AG04450 (cell line): ENCODE measurements around the gene SMARCA5. TPM values are rescaled to one million over a fixed set of nuclear protein-coding genes. Genes with fewer than 3 reads are reported as not detected.
A peak's percentile ranks its signal among the peaks of the same experiment; 100 is the strongest.

Experiments
- CTCF ChIA-PET: fragments of 300-600, 350-600 bp; formaldehyde crosslinking; extraction: SDS; loops from one replicate; lab custom pipeline; 2022; ENCODE audit warnings: antibody characterized with exemption, inconsistent platforms; lab: Charles Lee
- POLR2A ChIA-PET: fragments of 350-600 bp; formaldehyde crosslinking; extraction: SDS; loops from one replicate; lab custom pipeline; 2021; ENCODE audit warnings: antibody characterized with exemption, inconsistent platforms; lab: Yijun Ruan, JAX
- DNase-seq: peaks from one replicate; pipeline ENCODE4 v3.0.0-alpha.2; 2011; ENCODE audit warnings: low read depth, low spot score
- H3K27ac ChIP-seq: one replicate; pipeline ENCODE4 v1.5.1; 2012; ENCODE audit warnings: low read depth, low read length, control low read depth
- H3K27me3 ChIP-seq: one replicate; pipeline ENCODE4 v1.6.0; 2012; ENCODE audit warnings: low read length; ENCODE audit not compliant: control insufficient read depth, insufficient read depth
- H3K4me3 ChIP-seq: 2 replicates; pipeline ENCODE4 v1.5.1; 2011; ENCODE audit warnings: mild to moderate bottlenecking, low read depth, low read length, control low read depth
- H3K9me3 ChIP-seq: 2 replicates; pipeline ENCODE4 v1.5.1; 2012; ENCODE audit warnings: low read length; ENCODE audit not compliant: control insufficient read depth, insufficient read depth
- polyA plus RNA-seq: library from polyadenylated mRNA; depleted of rRNA; stranded (reverse); fragments of >200 nt; gene quantifications from 2 replicates; pipeline ENCODE4 v1.2.3, GENCODE V29; 2011
- TF ChIP-seq, protein P1 (sequence below): IDR thresholded peaks from 2 replicates; pipeline ENCODE4 v1.5.1; 2011; ENCODE audit warnings: low read depth, low read length, control low read depth, inconsistent platforms

SMARCA5 gene
- polyA plus RNA-seq, 1 experiment = 26.8 TPM

DNA sequence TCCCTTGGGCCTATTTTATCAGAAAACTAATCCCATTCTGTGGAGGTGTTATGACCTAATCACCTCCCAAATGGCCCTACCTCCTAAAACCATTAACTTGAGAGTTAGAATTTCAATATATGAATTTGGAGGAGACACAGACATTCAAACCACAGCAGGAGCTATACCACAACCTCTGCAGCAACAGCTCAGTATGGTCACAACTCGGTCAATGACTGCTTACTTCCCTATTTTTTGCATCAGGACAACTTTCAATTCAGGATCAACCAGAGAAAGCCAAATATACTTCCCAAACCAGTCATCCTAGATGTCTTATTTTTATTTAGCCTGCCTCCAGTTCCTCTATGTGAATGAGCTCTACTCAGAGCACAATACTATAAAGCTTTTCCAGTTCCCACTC, 11.3 kb upstream of the SMARCA5 start:
- Histone ChIP-seq H3K4me3 (no peak overlapping the region), H3K27me3 (no peaks in the 10 kb centered on the region), H3K27ac (no peak overlapping the region), H3K9me3 (no peaks in the 10 kb centered on the region)
- TF ChIP-seq, protein P1, sequence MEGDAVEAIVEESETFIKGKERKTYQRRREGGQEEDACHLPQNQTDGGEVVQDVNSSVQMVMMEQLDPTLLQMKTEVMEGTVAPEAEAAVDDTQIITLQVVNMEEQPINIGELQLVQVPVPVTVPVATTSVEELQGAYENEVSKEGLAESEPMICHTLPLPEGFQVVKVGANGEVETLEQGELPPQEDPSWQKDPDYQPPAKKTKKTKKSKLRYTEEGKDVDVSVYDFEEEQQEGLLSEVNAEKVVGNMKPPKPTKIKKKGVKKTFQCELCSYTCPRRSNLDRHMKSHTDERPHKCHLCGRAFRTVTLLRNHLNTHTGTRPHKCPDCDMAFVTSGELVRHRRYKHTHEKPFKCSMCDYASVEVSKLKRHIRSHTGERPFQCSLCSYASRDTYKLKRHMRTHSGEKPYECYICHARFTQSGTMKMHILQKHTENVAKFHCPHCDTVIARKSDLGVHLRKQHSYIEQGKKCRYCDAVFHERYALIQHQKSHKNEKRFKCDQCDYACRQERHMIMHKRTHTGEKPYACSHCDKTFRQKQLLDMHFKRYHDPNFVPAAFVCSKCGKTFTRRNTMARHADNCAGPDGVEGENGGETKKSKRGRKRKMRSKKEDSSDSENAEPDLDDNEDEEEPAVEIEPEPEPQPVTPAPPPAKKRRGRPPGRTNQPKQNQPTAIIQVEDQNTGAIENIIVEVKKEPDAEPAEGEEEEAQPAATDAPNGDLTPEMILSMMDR = no peak
- POLR2A ChIA-PET = no interaction called here
- CTCF ChIA-PET = no interaction called here
- DNase-seq = no peak

DNA sequence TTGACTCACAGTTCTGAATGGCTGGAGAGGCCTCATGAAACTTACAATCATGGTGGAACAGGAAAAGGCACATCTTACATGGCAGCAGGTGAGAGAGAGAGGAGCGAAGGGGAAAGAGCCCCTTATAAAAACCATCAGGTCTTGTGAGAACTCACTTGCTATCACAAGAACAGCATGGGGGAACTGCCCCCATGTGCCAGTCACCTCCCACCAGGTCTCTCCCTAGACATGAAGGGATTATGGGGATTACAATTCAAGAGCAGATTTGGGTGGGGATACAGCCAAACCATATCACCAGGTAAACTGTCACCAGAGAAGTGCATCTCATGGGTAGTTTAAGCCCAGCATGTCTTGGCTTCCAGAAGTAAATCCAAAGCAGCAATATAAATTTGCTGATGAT, 7.5 kb upstream of the SMARCA5 start:
- CTCF ChIA-PET = no interaction called here
- POLR2A ChIA-PET = no interaction called here

DNA sequence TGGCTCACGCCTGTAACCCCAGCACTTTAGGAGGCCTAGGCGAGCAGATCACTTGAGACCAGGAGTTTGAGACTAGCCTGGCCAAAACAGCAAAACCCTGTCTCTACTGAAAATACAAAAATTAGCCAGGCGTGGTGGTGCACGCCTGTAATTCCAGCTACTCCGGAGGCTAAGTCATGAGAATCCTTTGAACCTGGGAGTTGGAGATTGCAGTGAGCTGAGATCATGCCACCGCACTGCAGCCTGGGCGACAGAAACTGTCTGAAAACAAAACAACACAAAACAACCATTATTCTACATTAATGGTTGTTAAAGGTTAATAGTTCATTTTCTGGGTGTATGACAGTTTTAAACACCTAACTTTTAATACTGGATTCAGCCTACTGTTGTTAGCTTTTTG, 1.6 kb upstream of the SMARCA5 start:
- Histone ChIP-seq H3K27ac (no peak overlapping the region), H3K9me3 (no peaks in the 10 kb centered on the region), H3K4me3 (no peak overlapping the region), H3K27me3 (peaks cover 6% of the 10 kb centered on the region)
- no peak for DNase-seq
- TF ChIP-seq, protein P1 = no peak
- ChIA-PET POLR2A (no interaction called here), CTCF (interaction anchor here (0.6 kb wide), 2 partner anchors 61 to 700 kb away, joined by 3 read pairs; no protein-coding TSS in a partner anchor)

More for the DNA sequence above, 7.5 kb upstream of the SMARCA5 start:
- Histone ChIP-seq H3K9me3 (no peaks in the 10 kb centered on the region), H3K27ac (no peak overlapping the region), H3K27me3 (peaks cover 6% of the 10 kb centered on the region), H3K4me3 (no peak overlapping the region)
- DNase-seq = no peak
- TF ChIP-seq, protein P1 = no peak

DNA sequence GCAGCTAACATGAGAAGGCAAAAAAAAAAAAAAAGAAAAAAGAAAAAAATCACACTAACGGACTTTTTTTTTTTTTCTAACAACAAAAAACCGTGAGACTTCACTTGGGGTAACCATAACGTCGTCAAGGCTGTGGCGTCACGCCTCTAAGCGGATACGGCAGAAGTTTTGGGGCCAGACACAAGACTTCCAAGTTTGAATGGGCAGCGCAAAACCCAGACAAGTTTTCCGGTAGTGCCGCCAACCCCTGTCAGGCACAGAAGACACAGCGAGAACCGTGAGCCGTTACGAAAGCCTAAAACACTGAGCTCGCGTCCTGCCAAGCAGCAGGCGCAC, 556 bp upstream of the SMARCA5 start:
- ChIA-PET POLR2A (interaction anchor here (0.6 kb wide), 1 partner anchor 28 kb away, joined by 4 read pairs; no protein-coding TSS in a partner anchor), CTCF (interaction anchor here (1.5 kb wide), 1 partner anchor 18 kb away, joined by 5 read pairs; no protein-coding TSS in a partner anchor)
- TF ChIP-seq, protein P1 = no peak
- Histone ChIP-seq H3K27me3 (peaks cover 6% of the 10 kb centered on the region), H3K27ac (peak overlapping the region; percentile 96), H3K4me3 (peak overlapping the region; percentile 73), H3K9me3 (no peaks in the 10 kb centered on the region)
- DNase-seq = no peak

DNA sequence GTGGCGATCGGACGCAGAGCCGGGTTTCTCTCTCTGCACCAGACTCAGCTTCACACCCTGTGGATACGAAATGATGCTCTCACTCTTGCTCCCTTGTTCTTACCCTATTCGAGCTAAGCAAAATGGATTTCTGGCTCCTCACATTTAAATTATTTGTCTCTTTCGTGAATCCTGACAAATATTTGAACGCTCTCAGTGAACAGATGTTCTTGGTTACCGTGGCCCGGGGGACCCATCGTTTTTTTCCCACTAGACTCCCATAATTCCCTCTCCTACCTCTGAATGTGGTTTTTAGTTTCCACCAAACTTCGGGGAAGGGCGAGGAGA, 630 bp downstream of the SMARCA5 start:
- Histone ChIP-seq H3K27me3 (peaks cover 6% of the 10 kb centered on the region), H3K27ac (peak overlapping the region; percentile 96), H3K4me3 (peak overlapping the region; percentile 73), H3K9me3 (no peaks in the 10 kb centered on the region)
- POLR2A ChIA-PET = interaction anchor here (0.6 to 0.8 kb wide), 2 partner anchors 8 to 123 kb away, joined by 4 to 5 read pairs; no protein-coding TSS in a partner anchor
- DNase-seq = no peak
- CTCF ChIA-PET = interaction anchor here (0.7 to 1.5 kb wide), 2 partner anchors 17 to 144 kb away, joined by 5 to 7 read pairs; no protein-coding TSS in a partner anchor
- TF ChIP-seq, protein P1 = no peak
